Testis (tissue), 2 donors: ENCODE data around the gene USP16.

ENCODE experiments used
- CTCF ChIP-seq, 3 experiments: fragments of 450-650 bp in 2 of 3; fragments of 200-600 bp in 1 of 3; sonication (generic) in 1 of 3; IDR thresholded peaks; one replicate each; pipeline ENCODE4 v1.5.1; 2016 to 2019; ENCODE audit warnings: antibody characterized with exemption in 3 of 3, mild to moderate bottlenecking in 2 of 3, moderate library complexity in 1 of 3
- POLR2A ChIP-seq: fragments of 450-650 bp; IDR thresholded peaks from one replicate; pipeline ENCODE4 v1.6.1; 2017; ENCODE audit warnings: antibody characterized with exemption, mild to moderate bottlenecking, moderate library complexity

- no peak for TF ChIP-seq CTCF (IDR thresholded peaks at IDR 0.05)
- TF ChIP-seq POLR2A = no peak
Observed at GRCh38 chr21:29082046-29082815, 57.8 kb downstream of the USP16 start.
